Adipocyte (in vitro differentiated cells): ENCODE measurements around the gene CMSS1.
A peak's percentile ranks its signal among the peaks of the same experiment; 100 is the strongest.

ENCODE experiments used
- DNase-seq: peaks from one replicate; pipeline ENCODE4 v3.0.0-alpha.2; 2015; ENCODE audit warnings: low read depth
- H3K27me3 ChIP-seq: replicated peaks from 2 replicates; pipeline ENCODE4 v1.7.0; 2013; ENCODE audit warnings: mild to moderate bottlenecking, low read length, moderate library complexity; ENCODE audit not compliant: control insufficient read depth, insufficient read depth
- H3K36me3 ChIP-seq: 2 replicates; pipeline ENCODE4 v1.7.0; 2013; ENCODE audit warnings: low read length, mild to moderate bottlenecking, moderate library complexity; ENCODE audit not compliant: control insufficient read depth, insufficient read depth, severe bottlenecking
- H3K4me1 ChIP-seq: 2 replicates; pipeline ENCODE4 v1.7.0; 2013; ENCODE audit warnings: mild to moderate bottlenecking, low read length, moderate library complexity; ENCODE audit not compliant: control insufficient read depth, insufficient read depth
- H3K4me3 ChIP-seq: 2 replicates; pipeline ENCODE4 v1.7.0; 2013; ENCODE audit warnings: mild to moderate bottlenecking, low read length, moderate library complexity
- H3K9ac ChIP-seq: 2 replicates; pipeline ENCODE4 v1.7.0; 2013; ENCODE audit warnings: mild to moderate bottlenecking, low read length, moderate library complexity
- H3K9me3 ChIP-seq: 2 replicates; pipeline ENCODE4 v1.7.0; 2013; ENCODE audit warnings: mild to moderate bottlenecking, low read length, moderate library complexity; ENCODE audit not compliant: control insufficient read depth

The CMSS1 gene

DNA sequence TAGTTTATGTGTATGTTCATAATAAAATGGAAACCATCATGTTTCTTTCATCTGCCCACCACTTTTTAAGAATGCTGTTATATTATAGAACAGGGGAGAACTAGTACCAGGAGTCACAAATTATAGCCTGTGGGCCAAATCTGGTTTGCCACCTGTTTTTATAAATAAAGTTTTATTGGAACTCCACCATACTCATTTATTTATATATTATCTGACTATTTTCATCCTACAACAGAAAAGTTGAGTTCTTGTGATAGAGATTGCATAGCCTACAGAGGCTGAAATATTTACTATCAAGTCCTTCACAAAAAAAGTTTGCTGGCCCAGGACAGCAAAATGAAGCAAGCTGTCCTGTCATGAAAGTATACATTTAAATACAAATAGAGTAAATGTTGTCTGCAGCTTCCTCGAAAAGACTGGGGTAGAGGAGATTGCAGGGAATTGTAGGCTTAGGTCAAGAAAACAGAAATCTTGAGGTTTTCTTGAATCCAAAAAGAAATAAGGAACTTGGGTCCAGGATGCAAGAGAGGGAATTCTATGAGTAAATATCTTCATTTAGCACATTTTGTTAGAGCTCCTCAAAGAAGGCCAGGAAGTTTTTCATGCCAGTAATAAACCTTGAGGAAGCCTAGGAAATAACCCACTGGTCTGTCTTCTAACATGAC, 255.5 kb downstream of the CMSS1 start:
- DNase-seq: no peak
- Histone ChIP-seq H3K4me3 (peak overlapping the region; percentile 68), H3K9me3 (peaks cover 4% of the 10 kb centered on the region), H3K4me1 (peaks cover 48% of the 10 kb centered on the region), H3K27me3 (no peaks in the 10 kb centered on the region), H3K36me3 (no peaks in the 10 kb centered on the region), H3K9ac (peak overlapping the region; percentile 79)

DNA sequence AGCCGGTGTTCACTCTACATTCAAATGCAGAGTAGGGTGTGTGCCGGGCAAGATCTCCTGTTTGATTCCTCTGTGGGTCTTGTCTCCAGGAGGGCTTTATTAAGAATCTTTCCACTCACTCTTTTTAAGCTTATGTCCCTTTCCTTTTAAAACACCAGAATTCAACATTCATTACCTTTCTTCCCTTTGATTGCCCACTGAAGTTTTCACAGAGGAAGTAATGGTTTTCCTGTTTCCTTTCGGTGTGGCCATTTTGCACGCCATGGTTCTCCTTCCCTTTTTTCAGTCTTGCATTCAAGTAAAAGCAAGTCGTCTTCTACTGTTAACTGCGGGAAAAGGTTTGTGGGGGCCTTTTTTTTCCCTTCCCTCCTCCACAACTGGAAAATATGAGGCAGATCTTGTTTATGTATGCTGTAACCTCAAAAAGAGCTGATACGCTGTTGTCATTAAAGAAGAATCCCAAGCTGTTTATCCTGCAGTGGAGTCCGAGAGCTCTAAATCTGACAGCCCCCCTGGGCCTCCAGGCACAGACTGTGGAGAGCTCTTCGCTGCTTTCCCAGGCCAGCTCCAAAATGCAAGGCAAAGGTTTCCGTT, 256.1 kb downstream of the CMSS1 start:
- Histone ChIP-seq H3K36me3 (no peaks in the 10 kb centered on the region), H3K27me3 (no peaks in the 10 kb centered on the region), H3K4me1 (peaks cover 48% of the 10 kb centered on the region), H3K9me3 (peaks cover 4% of the 10 kb centered on the region), H3K9ac (peak overlapping the region; percentile 79), H3K4me3 (peak overlapping the region; percentile 68)
- DNase-seq: peak; percentile 84

DNA sequence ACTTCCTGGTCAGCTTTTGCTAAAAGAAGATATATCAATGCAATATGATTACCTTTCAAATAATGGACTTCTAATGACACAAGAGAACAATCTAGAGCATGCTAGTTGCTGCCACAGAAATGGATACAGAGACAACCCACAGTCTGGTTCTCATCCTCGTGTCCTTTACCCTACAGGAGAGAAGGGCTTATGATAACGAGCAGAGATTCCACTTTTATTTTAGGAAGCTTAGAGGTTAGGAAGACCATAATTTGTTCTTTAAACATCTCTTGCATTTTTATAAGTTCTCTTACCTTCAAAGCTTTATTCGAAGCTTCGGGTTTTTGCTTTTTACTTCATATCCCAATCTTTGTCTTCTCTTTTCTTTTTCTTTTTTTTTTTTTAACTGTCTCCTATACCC, 257.5 kb downstream of the CMSS1 start:
- Histone ChIP-seq H3K4me1 (peaks cover 48% of the 10 kb centered on the region), H3K4me3 (no peak overlapping the region)

DNA sequence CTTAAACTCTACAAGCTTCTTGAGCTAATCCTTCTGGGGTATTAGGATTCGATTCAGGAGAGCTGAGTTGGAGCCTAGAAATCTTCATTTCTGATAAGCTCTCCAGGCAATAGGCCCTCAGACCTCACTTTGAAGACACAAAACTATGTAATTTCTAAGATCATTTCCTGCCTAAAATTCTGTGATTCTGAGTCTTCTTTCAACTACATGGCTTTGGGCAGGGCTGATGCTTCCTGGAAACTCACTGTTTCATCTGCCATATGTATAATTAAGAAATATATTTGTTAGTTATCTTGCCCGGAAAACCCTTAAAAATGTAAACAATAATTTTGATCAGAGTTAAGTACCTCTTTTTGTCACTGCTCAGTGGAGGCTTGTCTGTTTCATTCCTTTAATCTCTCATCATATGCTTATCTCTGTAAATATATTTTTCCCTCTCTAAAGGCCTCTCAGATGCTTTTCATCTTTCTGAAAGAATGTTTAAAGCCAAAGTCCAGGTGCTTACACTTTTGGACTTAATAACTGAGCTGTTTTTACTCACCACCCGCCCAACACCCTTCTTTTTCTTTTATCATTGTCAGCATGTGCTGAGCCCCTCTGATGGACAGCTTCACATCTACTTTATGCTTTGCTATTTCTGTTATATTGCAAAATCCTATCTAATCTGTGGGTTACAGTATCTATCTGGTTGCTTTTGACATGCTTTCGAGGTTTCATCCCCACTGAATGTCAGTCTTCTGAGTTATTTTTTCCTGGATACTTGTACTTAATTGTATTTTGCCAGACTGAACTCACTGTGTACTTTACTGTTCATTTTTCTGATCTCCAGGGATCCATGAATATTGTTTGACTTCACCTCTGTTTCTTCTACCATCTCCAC, 258.4 kb downstream of the CMSS1 start:
- Histone ChIP-seq H3K4me3 (no peak overlapping the region), H3K36me3 (no peaks in the 10 kb centered on the region)
- DNase-seq: no peak

More for the DNA sequence above, 257.5 kb downstream of the CMSS1 start:
- Histone ChIP-seq H3K9me3 (no peaks in the 10 kb centered on the region), H3K9ac (no peak overlapping the region), H3K36me3 (no peaks in the 10 kb centered on the region), H3K27me3 (no peaks in the 10 kb centered on the region)
- DNase-seq: no peak

GRCh38 chr3:100076731-100077529, 259.3 kb downstream of the CMSS1 start:
- Histone ChIP-seq H3K4me1 (peaks cover 43% of the 10 kb centered on the region), H3K36me3 (no peaks in the 10 kb centered on the region), H3K27me3 (no peaks in the 10 kb centered on the region), H3K9me3 (no peaks in the 10 kb centered on the region), H3K4me3 (no peak overlapping the region), H3K9ac (no peak overlapping the region)
- no peak for DNase-seq

More for the DNA sequence above, 258.4 kb downstream of the CMSS1 start:
- H3K27me3 ChIP-seq: no peaks in the 10 kb centered on the region
- H3K9me3 ChIP-seq: no peaks in the 10 kb centered on the region
- H3K4me1 ChIP-seq: peaks cover 48% of the 10 kb centered on the region
- no peak overlapping the region for H3K9ac ChIP-seq

GRCh38 chr3:100079328-100079727, 261.7 kb downstream of the CMSS1 start:
- Histone ChIP-seq H3K9me3 (no peaks in the 10 kb centered on the region), H3K4me3 (no peak overlapping the region), H3K27me3 (no peaks in the 10 kb centered on the region), H3K4me1 (peaks cover 20% of the 10 kb centered on the region), H3K36me3 (no peaks in the 10 kb centered on the region), H3K9ac (no peak overlapping the region)
- no peak for DNase-seq

DNA sequence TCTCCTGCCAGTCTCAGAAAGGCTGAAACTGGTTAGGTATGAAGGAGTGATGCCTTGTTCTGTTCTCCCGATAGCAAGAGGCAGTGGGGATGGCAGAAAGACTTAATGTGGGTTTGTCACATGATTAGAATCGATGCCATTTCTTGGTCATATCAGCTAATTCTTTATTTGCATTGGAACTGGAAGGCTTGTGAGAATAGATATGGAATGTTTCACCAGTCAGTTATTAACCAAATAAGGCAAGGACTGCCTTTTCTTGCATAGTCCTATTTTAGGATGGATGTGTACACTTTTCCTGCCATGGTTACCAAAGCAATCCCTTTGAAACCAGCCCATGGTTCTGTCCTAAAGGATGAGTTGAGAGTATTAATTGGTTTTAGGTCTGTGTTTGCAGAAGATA, 262.9 kb downstream of the CMSS1 start:
- Histone ChIP-seq H3K9ac (no peak overlapping the region), H3K9me3 (no peaks in the 10 kb centered on the region), H3K27me3 (no peaks in the 10 kb centered on the region), H3K4me3 (no peak overlapping the region), H3K36me3 (no peaks in the 10 kb centered on the region), H3K4me1 (peaks cover 15% of the 10 kb centered on the region)
- no peak for DNase-seq

DNA sequence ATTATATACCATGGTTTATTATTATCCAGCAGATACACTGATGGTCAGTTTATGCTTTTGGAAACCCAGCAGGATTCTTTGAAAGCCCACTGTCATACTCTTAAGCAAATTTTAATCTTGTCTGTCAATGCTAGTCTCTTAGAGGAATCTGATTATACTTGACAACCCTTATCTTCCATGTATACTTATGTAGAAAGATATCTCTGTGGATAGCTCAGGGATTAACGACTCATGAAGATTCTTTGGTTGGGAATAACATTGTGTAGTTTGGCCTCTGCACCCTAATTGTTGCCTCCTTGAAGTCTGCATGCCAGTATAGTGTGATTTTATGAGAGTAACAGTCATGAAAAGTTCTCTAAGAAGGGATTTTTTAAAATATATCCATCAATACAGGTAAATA, 263.6 kb downstream of the CMSS1 start:
- Histone ChIP-seq H3K36me3 (no peaks in the 10 kb centered on the region), H3K27me3 (no peaks in the 10 kb centered on the region), H3K9ac (no peak overlapping the region), H3K9me3 (no peaks in the 10 kb centered on the region), H3K4me1 (peaks cover 11% of the 10 kb centered on the region), H3K4me3 (no peak overlapping the region)
- no peak for DNase-seq

DNA sequence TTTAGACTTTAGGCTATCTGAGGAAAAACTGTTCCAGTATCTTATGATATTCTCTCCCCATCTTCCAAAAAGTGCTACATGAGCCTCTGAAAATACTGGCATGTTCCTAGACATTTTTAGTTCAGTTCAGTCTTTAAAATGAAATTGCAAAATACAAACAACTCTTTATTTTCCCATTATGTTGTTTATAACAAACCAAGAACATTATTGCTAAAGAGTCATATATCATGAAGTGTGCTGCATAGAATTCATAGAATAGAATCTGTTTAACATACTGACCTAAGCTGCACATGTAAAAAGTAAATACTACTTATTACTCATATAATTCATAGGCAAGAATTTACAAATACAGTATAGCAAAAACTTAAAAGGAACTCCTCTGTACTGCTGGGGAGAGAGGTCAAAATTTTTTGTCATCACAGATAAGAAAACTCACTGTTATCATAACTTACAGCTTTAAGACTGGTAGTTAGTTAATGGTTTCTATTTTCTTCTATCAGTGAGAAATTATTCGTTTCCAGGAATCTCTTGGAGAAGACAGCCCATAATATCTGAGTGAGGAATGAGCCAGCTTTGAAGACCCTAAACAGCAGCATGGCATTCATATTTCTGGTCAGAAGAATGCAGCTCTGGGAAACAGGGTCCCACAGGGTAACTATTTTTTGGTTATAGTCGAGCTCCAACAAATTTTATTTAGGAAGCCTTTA, 264.5 kb downstream of the CMSS1 start:
- Histone ChIP-seq H3K4me3 (no peak overlapping the region), H3K27me3 (no peaks in the 10 kb centered on the region), H3K9me3 (no peaks in the 10 kb centered on the region), H3K9ac (no peak overlapping the region), H3K4me1 (peaks cover 8% of the 10 kb centered on the region), H3K36me3 (no peaks in the 10 kb centered on the region)
- no peak for DNase-seq

DNA sequence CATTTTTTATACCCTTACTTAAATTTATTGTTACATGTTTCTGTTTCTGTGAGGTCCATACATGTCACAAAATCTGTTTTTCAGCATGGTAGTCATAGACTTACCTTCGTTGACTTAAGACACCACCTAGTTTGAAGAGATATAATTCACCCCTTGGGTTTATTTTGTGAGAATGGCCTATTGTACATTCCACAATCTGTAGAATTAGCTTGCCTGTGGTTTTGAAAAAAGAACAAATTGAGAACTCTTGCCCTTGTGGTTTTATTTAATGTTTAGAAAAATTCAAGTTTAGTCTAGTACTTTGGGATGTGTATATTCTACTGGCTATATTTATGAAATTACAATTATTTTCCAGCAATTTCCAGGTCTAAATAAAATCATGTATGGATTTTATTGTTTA, 265.1 kb downstream of the CMSS1 start:
- no peak overlapping the region for H3K9ac ChIP-seq
- H3K27me3 ChIP-seq: no peaks in the 10 kb centered on the region
- H3K4me3 ChIP-seq: no peak overlapping the region
- peak; percentile 54 for DNase-seq
- no peaks in the 10 kb centered on the region for H3K9me3 ChIP-seq
- peaks cover 5% of the 10 kb centered on the region for H3K4me1 ChIP-seq
- no peaks in the 10 kb centered on the region for H3K36me3 ChIP-seq
